ENCODE data around the gene RAB30.
"Not testable (repeated sequence)": the region's sequence is repeated elsewhere in the genome, so short reads cannot be mapped to it uniquely, and the experiment has no call there.

RAB30 gene

GRCh38 chr11:82969811-82970210, 101.9 kb downstream of the RAB30 start:
- no peak overlapping the region for H3K27ac ChIP-seq
- no peak for TF ChIP-seq CTCF (conservative IDR thresholded peaks at IDR 0.05)

DNA sequence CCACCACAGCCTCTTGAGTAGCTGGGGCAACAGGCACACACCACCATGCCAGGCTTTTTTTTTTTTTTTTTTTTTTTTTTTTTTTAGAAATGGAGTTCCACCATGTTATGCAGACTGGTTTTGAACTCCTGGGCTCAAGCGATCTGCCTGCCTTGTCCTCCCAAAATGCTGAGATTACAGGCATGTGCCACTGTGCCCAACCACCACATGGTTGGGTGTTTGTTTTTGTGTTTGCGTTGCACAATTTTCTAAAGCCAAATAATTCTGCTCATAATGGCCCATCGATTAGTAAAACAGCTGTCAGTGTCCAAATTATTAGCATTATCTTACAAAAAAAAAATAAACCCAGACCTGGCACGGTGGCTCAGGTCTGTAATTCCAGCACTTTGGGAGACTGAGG, 104.3 kb downstream of the RAB30 start:
- TF ChIP-seq CTCF (conservative IDR thresholded peaks at IDR 0.05), result no peak
- no peak overlapping the region for H3K27ac ChIP-seq

DNA sequence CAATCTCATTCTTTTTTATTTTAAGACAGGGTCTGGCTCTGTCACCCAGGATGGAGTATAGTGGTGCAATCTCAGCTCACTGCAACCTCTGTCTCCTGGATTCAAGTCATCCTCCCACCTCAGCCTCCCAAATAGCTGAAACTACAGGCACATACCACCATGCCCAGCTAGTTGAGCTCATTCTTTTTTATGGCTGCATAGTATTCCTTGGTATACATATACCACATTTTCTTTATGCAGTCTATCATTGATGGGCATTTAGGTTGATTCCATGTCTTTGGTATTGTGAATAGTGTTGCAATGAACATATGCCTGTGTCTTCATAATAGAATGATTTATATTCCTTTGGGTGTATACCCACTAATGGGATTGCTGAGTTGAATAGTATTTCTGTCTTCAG, 109.7 kb downstream of the RAB30 start:
- H3K27ac ChIP-seq, result not testable (repeated sequence)

GRCh38 chr11:82960779-82961143, 110.9 kb downstream of the RAB30 start:
- no peak overlapping the region for H3K27ac ChIP-seq
- TF ChIP-seq CTCF (conservative IDR thresholded peaks at IDR 0.05), result no peak

- no peak overlapping the region for H3K27ac ChIP-seq
- TF ChIP-seq CTCF (conservative IDR thresholded peaks at IDR 0.05), result no peak
Observed at GRCh38 chr11:82959987-82960778, 111.5 kb downstream of the RAB30 start.

GRCh38 chr11:82955736-82956453, 115.8 kb downstream of the RAB30 start:
- not testable (repeated sequence) for H3K27ac ChIP-seq

DNA sequence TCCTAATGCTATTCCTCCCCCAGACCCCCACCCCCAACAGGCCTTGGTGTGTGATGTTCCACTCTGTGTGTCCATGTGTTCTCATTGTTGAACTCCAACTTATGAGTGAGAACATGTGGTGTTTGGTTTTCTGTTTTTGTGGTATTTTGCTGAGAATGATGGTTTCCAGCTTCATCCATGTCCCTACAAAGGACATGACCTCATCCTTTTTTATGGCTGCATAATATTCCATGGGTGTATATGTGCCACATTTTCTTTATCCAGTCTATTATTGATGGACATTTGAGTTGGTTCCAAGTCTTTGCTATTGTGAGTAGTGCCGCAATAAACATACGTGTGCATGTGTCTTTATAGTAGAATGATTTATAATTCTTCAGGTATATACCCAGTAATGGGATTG, 121.2 kb downstream of the RAB30 start:
- H3K27ac ChIP-seq, result not testable (repeated sequence)

GRCh38 chr11:82949352-82949751, 122.3 kb downstream of the RAB30 start:
- H3K27ac ChIP-seq, result no peak overlapping the region
- no peak for TF ChIP-seq CTCF (conservative IDR thresholded peaks at IDR 0.05)

DNA sequence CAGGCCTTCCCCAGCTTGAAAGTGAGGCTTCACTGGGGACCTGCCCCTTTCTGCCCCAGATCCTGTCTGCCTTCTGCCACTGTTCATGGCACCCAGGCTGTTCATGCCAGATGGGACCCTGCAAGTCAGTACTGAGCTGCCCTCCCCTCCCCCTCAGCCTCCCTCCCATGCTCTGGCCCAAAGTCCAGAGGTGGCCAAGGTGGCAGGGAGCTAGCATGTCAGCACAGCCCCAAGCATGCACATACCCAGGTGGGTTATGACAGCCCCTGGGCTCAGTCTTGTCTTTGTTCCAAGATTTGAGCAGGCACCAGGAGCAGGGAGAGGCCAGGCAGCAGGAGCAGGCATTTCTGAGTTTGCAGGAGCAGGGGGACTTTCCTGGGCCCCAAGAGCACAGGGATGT, 126.0 kb downstream of the RAB30 start:
- H3K27ac ChIP-seq, result no peak overlapping the region
- no peak for TF ChIP-seq CTCF (conservative IDR thresholded peaks at IDR 0.05)

GRCh38 chr11:82945041-82945440, 126.7 kb downstream of the RAB30 start:
- not testable (repeated sequence) for H3K27ac ChIP-seq

Data from VCaP (cell line).